Fibroblast of lung (primary cell): ENCODE data around the gene CLCN7. TPM values are rescaled to one million over a fixed set of nuclear protein-coding genes. Genes with fewer than 3 reads are reported as not detected.

Source experiments
- DNase-seq, 2 donors: peaks; one replicate each; pipeline versions ENCODE4 v3.0.0 to v3.0.0-alpha.2; 2010; ENCODE audit warnings: low read depth in 2 of 2
- H2AFZ ChIP-seq: 2 replicates; pipeline ENCODE4 v1.5.1; 2012; ENCODE audit warnings: low read length, control low read depth, inconsistent platforms
- H3K27ac ChIP-seq: 2 replicates; pipeline ENCODE4 v1.5.1; 2011; ENCODE audit warnings: low read length, control low read depth; ENCODE audit not compliant: insufficient read depth
- H3K27me3 ChIP-seq: 2 replicates; pipeline ENCODE4 v1.5.1; 2011; ENCODE audit warnings: mild to moderate bottlenecking, low read length; ENCODE audit not compliant: control insufficient read depth, insufficient read depth
- H3K36me3 ChIP-seq: 2 replicates; pipeline ENCODE4 v1.5.1; 2011; ENCODE audit warnings: low read length; ENCODE audit not compliant: control insufficient read depth, insufficient read depth
- H3K4me1 ChIP-seq: 2 replicates; pipeline ENCODE4 v1.5.1; 2011; ENCODE audit warnings: low read length; ENCODE audit not compliant: control insufficient read depth, insufficient read depth; ENCODE audit errors: extremely low read depth
- H3K4me2 ChIP-seq: 2 replicates; pipeline ENCODE4 v1.5.1; 2011; ENCODE audit warnings: low read length, control low read depth; ENCODE audit not compliant: insufficient read depth; ENCODE audit errors: extremely low read depth
- H3K4me3 ChIP-seq, 4 experiments: fragments of 200-600 bp in 1 of 4; sonication (generic) in 1 of 4; replicated peaks in 1 of 4; 2 replicates each; pipeline ENCODE4 v1.5.1; 2011 to 2016; ENCODE audit warnings: low read length in 4 of 4, low read depth in 3 of 4, mild to moderate bottlenecking in 3 of 4, control low read depth in 2 of 4, inconsistent platforms in 1 of 4, mixed read lengths in 1 of 4; ENCODE audit not compliant: insufficient read depth in 1 of 4; ENCODE audit errors: control extremely low read depth in 1 of 4
- H3K79me2 ChIP-seq: 2 replicates; pipeline ENCODE4 v1.5.1; 2012; ENCODE audit warnings: mild to moderate bottlenecking, low read length, inconsistent platforms; ENCODE audit not compliant: control insufficient read depth, insufficient read depth
- H3K9ac ChIP-seq: 2 replicates; pipeline ENCODE4 v1.5.1; 2011; ENCODE audit warnings: mild to moderate bottlenecking, low read length, control low read depth; ENCODE audit not compliant: insufficient read depth
- H3K9me3 ChIP-seq: 2 replicates; pipeline ENCODE4 v1.5.1; 2012; ENCODE audit warnings: low read depth, low read length; ENCODE audit not compliant: control insufficient read depth, insufficient read depth
- H4K20me1 ChIP-seq: 2 replicates; pipeline ENCODE4 v1.5.1; 2011; ENCODE audit warnings: low read length; ENCODE audit not compliant: control insufficient read depth, insufficient read depth; ENCODE audit errors: extremely low read depth
- EZH2 ChIP-seq: IDR thresholded peaks from 2 replicates; pipeline ENCODE4 v1.5.1; 2012; ENCODE audit warnings: low read length, control low read depth, mild to moderate bottlenecking; ENCODE audit errors: missing control alignments
- polyA plus RNA-seq, 2 donors: library from polyadenylated mRNA; depleted of rRNA in 1 of 2; stranded (reverse) in 1 of 2; unstranded in 1 of 2; fragments of >200 nt; gene quantifications; 2 replicates each; pipeline ENCODE4 v1.2.1, GENCODE V29; 2011 to 2012; ENCODE audit warnings: missing spikeins in 1 of 2
- total RNA-seq: library from RNA; depleted of rRNA; stranded (reverse); fragments of >200 nt; gene quantifications from 2 replicates; pipeline ENCODE4 v1.2.1, GENCODE V29; 2014
- TF ChIP-seq, protein P1 (sequence below), 2 donors: IDR thresholded peaks in 1 of 2; conservative IDR thresholded peaks in 1 of 2; 1 replicate in 1 of 2; 2 replicates in 1 of 2; pipeline ENCODE4 v1.5.1; 2011 to 2012; ENCODE audit warnings: low read length in 2 of 2, control low read depth in 1 of 2, inconsistent platforms in 1 of 2, low read depth in 1 of 2, mild to moderate bottlenecking in 1 of 2

CLCN7 gene
- total and polyA plus RNA-seq, 2 donors (not counting 1 experiment from before 2014, with no cell fraction given): 25.0 to 83.4 TPM

- Histone ChIP-seq H4K20me1 (no peaks in the 10 kb centered on the region), H3K36me3 (peaks cover 15% of the 10 kb centered on the region), H3K4me1 (no peaks in the 10 kb centered on the region), H3K9ac (no peak overlapping the region), H3K4me3 (no peak overlapping the region), H3K79me2 (no peaks in the 10 kb centered on the region), H3K9me3 (no peaks in the 10 kb centered on the region), H3K4me2 (no peak overlapping the region), H3K27ac (no peak overlapping the region), H3K27me3 (no peaks in the 10 kb centered on the region), H2AFZ (no peak overlapping the region)
- no peak for DNase-seq
- TF ChIP-seq, protein P1, sequence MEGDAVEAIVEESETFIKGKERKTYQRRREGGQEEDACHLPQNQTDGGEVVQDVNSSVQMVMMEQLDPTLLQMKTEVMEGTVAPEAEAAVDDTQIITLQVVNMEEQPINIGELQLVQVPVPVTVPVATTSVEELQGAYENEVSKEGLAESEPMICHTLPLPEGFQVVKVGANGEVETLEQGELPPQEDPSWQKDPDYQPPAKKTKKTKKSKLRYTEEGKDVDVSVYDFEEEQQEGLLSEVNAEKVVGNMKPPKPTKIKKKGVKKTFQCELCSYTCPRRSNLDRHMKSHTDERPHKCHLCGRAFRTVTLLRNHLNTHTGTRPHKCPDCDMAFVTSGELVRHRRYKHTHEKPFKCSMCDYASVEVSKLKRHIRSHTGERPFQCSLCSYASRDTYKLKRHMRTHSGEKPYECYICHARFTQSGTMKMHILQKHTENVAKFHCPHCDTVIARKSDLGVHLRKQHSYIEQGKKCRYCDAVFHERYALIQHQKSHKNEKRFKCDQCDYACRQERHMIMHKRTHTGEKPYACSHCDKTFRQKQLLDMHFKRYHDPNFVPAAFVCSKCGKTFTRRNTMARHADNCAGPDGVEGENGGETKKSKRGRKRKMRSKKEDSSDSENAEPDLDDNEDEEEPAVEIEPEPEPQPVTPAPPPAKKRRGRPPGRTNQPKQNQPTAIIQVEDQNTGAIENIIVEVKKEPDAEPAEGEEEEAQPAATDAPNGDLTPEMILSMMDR (conservative IDR thresholded peaks at IDR 0.05 in 1 of 2, IDR thresholded peaks at IDR 0.05 in 1 of 2; ENCODE audit: low read depth in 1 of 2, low read length in 2 of 2): no peak
- TF ChIP-seq EZH2: no peak
Observed at GRCh38 chr16:1511662-1512569, 37.1 kb upstream of the CLCN7 start.

DNA sequence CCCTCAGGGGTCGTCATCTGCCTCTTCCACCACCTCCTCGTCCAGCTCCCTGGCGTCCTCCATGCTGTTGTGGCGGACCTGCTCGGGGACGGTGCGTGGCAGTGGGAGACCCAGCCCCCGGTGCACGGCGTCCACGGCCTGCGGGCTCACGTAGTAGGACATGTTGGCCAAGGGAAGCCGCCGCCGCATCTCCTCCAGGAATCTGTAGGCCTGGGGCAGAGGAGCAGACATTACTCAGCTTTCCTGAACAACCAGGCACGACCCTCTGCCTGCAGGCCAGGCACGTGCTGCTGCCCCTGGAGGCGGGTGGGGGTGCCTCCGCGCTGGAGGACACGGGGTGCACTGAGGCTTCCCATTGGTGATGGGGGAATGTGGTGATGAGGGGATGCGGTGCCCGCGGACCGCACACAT lies 36.1 kb upstream of the CLCN7 start:
- no peaks in the 10 kb centered on the region for H3K9me3 ChIP-seq
- no peak overlapping the region for H3K4me2 ChIP-seq
- H3K9ac ChIP-seq: no peak overlapping the region
- H3K4me1 ChIP-seq: no peaks in the 10 kb centered on the region
- no peak overlapping the region for H3K27ac ChIP-seq
- no peak for TF ChIP-seq EZH2
- TF ChIP-seq, protein P1 (conservative IDR thresholded peaks at IDR 0.05 in 1 of 2, IDR thresholded peaks at IDR 0.05 in 1 of 2; ENCODE audit: low read depth in 1 of 2, low read length in 2 of 2): no peak
- no peaks in the 10 kb centered on the region for H3K27me3 ChIP-seq
- no peaks in the 10 kb centered on the region for H4K20me1 ChIP-seq
- peaks cover 20% of the 10 kb centered on the region for H3K36me3 ChIP-seq
- H3K4me3 ChIP-seq: no peak overlapping the region
- no peaks in the 10 kb centered on the region for H3K79me2 ChIP-seq
- H2AFZ ChIP-seq: no peak overlapping the region
- DNase-seq: no peak

DNA sequence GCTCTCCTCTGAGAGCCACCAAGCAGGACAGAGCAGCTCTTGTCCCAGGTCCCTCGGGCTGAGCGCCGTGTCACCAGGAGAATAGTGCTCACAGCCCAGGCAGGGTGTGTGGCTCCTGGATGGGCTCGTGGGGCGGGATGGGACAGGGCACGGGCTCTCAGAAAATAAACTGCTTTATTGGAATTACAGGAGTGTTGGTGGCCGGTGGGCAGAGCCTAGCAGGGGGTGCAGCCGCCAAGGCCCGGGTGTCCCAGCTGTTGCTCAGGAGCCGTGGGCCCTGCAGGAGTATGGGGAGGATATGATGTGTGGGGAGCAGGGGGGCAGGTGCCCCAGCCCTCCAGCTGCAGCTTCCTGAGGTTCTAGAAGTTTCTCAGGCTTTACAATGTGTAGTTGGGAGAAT lies 35.4 kb upstream of the CLCN7 start:
- Histone ChIP-seq H3K79me2 (no peaks in the 10 kb centered on the region), H3K9ac (peak overlapping the region; percentile 16), H3K27me3 (no peaks in the 10 kb centered on the region), H4K20me1 (no peaks in the 10 kb centered on the region), H3K27ac (peak overlapping the region; percentile 14), H2AFZ (no peak overlapping the region), H3K4me3 (no peak overlapping the region), H3K4me1 (no peaks in the 10 kb centered on the region), H3K9me3 (no peaks in the 10 kb centered on the region), H3K4me2 (no peak overlapping the region), H3K36me3 (peaks cover 20% of the 10 kb centered on the region)
- DNase-seq: no peak
- TF ChIP-seq, protein P1 (conservative IDR thresholded peaks at IDR 0.05 in 1 of 2, IDR thresholded peaks at IDR 0.05 in 1 of 2; ENCODE audit: low read depth in 1 of 2, low read length in 2 of 2): no peak
- TF ChIP-seq EZH2: no peak
